Measurements from ENCODE around the gene SCG5.

The SCG5 gene

DNA sequence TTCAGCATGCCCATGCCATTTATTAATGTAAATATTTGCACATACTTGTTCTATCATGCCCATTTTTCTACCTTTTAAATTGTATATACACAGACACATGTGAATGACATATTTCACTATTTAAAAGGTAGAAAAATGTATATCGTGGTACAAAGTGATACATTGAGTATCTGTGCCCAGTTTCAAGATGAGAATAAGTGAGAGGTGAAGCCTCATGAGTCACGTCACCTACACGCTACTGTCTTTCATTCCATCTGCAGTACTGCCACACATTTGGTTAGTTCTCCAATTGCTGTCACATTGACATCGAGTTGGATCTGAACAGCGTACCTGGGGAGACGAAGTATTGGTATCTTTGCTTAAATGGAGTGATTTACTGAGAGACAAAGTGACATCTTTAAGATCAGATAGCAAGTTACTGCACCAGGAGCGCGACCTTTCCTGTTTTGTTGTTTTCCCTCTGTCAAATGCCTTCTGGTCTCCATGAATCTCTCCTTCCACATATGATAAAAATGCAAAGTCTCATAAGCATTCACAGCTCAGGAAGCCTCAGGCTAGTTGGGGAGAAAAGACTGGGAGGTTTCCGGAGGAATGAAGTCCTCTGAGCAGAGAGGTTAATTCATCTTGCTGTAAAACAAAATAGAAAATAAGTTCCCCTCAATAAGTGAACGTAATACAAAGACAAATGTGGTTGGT, 88.3 kb downstream of the SCG5 start:
- no peak for DNase-seq

DNA sequence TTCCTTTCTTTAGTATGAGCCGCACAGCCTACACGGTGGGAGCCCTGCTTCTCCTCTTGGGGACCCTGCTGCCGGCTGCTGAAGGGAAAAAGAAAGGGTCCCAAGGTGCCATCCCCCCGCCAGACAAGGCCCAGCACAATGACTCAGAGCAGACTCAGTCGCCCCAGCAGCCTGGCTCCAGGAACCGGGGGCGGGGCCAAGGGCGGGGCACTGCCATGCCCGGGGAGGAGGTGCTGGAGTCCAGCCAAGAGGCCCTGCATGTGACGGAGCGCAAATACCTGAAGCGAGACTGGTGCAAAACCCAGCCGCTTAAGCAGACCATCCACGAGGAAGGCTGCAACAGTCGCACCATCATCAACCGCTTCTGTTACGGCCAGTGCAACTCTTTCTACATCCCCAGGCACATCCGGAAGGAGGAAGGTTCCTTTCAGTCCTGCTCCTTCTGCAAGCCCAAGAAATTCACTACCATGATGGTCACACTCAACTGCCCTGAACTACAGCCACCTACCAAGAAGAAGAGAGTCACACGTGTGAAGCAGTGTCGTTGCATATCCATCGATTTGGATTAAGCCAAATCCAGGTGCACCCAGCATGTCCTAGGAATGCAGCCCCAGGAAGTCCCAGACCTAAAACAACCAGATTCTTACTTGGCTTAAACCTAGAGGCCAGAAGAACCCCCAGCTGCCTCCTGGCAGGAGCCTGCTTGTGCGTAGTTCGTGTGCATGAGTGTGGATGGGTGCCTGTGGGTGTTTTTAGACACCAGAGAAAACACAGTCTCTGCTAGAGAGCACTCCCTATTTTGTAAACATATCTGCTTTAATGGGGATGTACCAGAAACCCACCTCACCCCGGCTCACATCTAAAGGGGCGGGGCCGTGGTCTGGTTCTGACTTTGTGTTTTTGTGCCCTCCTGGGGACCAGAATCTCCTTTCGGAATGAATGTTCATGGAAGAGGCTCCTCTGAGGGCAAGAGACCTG, 89.5 kb downstream of the SCG5 start:
- DNase-seq: no peak

- DNase-seq: no peak
These were observed 91.2 kb downstream of the SCG5 start for GRCh38 chr15:32732574-32733157.

- DNase-seq: no peak
These were observed 91.8 kb downstream of the SCG5 start for GRCh38 chr15:32733281-32733680.

GRCh38 chr15:32735989-32736700, 94.6 kb downstream of the SCG5 start:
- no peak for DNase-seq

- DNase-seq: no peak
These were observed 95.2 kb downstream of the SCG5 start for GRCh38 chr15:32736701-32737061.

DNA sequence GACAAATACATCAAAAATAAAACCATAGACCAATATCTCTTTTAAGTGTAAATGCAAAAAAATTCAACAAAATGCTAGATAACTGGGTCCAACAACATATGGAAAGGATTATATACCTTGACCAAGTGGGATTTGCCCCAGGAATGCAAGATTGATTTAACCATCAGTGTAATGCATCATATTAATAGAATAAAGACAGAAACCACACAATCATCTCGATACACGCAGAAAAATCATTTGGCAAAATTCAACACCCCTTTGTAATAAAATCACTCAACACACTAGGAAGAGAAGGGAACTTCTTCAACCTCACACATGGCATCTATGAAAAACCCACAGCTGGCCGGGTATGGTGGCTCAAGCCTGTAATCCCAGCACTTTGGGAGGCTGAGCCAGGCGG, 95.8 kb downstream of the SCG5 start:
- no peak for DNase-seq

- DNase-seq: no peak
These were observed 97.2 kb downstream of the SCG5 start for GRCh38 chr15:32738666-32739065.

GRCh38 chr15:32739522-32740063, 98.1 kb downstream of the SCG5 start:
- no peak for DNase-seq

DNA sequence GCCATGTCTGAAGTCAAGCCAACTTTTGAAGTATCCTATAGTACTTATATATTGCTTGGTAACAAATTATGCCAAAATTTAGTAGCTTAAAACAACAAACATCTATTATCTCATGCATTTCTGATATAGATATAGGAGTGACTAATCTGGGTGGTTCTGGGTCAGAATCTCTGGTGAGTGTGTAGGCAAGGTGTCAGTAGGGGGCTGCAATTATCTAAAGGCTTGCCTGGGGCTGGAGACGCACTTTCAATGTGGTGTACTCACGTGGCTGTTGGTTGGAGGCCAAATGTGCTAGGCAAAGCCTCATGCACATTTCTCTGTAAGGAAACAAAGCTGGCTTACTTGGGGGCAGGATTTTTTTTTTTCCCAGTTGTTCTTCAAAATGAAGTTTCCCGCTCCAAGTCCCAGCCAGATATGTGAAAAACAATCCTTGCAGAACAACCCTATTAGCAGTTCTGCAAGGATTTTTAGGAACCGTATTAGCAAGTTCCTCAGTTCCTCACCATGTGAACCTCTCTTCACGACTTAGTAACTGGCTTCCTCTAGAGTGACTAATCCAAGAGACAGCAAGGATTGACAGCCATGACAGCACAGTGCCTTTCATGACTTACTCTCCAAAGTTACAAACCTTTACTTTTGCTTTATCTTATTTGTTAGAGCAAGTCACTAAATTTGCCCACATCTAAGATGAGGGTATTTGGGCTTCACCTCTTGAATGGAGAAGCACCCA, 102.1 kb downstream of the SCG5 start:
- DNase-seq: no peak

DNA sequence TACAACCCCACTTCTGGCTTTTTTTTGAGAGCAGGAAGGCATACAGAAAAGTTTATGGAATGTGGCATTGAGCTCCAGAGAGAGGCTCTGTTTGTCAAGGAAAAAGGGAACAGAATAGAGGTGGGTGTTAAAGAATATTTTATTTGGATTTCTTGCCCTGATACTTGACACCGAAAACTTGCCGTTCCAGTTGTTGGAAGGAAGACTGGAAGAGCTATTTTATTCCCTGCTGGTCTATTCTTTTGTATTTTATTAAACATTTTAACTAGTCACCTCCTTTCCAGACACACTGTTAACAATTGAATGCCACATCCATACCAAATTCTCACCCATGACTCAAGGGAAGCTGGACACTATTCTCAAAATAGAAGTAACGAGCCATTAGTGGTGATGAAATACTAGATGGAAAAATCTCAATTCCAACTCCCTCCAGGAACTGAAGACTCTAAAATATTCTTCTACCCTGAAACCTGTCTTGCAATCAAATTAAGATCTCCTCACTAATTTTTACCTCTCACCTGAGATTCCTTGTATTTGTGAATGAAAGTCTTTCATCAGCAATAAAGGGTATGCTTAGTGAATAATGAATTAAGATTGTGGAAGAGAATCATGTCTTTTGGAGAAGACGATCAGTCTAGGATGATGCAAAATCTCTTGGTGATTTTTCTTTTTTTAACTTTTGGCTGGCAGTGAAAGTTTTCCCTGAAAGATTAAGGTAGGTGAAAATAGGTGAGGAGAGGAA, 104.8 kb downstream of the SCG5 start:
- DNase-seq: no peak
